Measurements from ENCODE around the gene VILL. TPM values are rescaled to one million over a fixed set of nuclear protein-coding genes. Genes with fewer than 3 reads are reported as not detected.

The VILL gene
- total and polyA plus RNA-seq, 4 donors: 0.88 to 3.5 (median 1.6) TPM

GRCh38 chr3:37967260-37967881 lies 23.2 kb upstream of the VILL start:
- DNase-seq (ENCODE audit: low spot score): peak; percentile 69
- H3K36me3 ChIP-seq (ENCODE audit: control insufficient read depth in 4 of 4, insufficient read depth in 3 of 4, low read depth in 1 of 4, low read length in 3 of 4): peaks cover 0 to 6% (median 0%) of the 10 kb centered on the region in 4 donors
- no peak overlapping the region for H3K9ac ChIP-seq (ENCODE audit: low read depth in 1 of 2, low read length in 2 of 2)
- TF ChIP-seq FOXA1 (IDR thresholded peaks at IDR 0.05): no peak
- TF ChIP-seq JUND (IDR thresholded peaks at IDR 0.05): no peak
- peak in 1 of 2 donors; percentile 8 for TF ChIP-seq RXRA (IDR thresholded peaks at IDR 0.05)
- no peak for TF ChIP-seq MAX (IDR thresholded peaks at IDR 0.05)
- no peak for TF ChIP-seq REST (IDR thresholded peaks at IDR 0.05)
- peak; percentile 28 for TF ChIP-seq YY1 (IDR thresholded peaks at IDR 0.05)
- peak; percentile 84 for TF ChIP-seq CTCF (IDR thresholded peaks at IDR 0.05; ENCODE audit: low read depth, low read length, missing input control)
- no peak for TF ChIP-seq HNF4G (IDR thresholded peaks at IDR 0.05)
- TF ChIP-seq EGR1 (IDR thresholded peaks at IDR 0.05; ENCODE audit: low read depth in 2 of 2): no peak
- no peak for TF ChIP-seq FOXA2 (IDR thresholded peaks at IDR 0.05)
- peak; percentile 93 to 98 for TF ChIP-seq RAD21 (IDR thresholded peaks at IDR 0.05)
- TF ChIP-seq HNF4A (conservative IDR thresholded peaks at IDR 0.05): no peak
- TF ChIP-seq ZBTB33 (IDR thresholded peaks at IDR 0.05): no peak
- no peak for TF ChIP-seq TAF1 (conservative IDR thresholded peaks at IDR 0.05)
- TF ChIP-seq SP1 (IDR thresholded peaks at IDR 0.05): no peak
- no peak for TF ChIP-seq NR2F2 (IDR thresholded peaks at IDR 0.05)
- no peak for TF ChIP-seq GABPA (IDR thresholded peaks at IDR 0.05 in 1 of 2, conservative IDR thresholded peaks at IDR 0.05 in 1 of 2)
- no peak for TF ChIP-seq ATF3 (IDR thresholded peaks at IDR 0.05)
- no peaks in the 10 kb centered on the region for H3K9me3 ChIP-seq (ENCODE audit: control insufficient read depth in 4 of 4, low read length in 3 of 4)
- 50% methylated on average over 7 of the region's 7 CpGs for WGBS
- H3K27ac ChIP-seq (ENCODE audit: low read depth in 1 of 2, low read length in 2 of 2): no peak overlapping the region
- H3K4me3 ChIP-seq (ENCODE audit: low read depth in 1 of 3, low read length in 3 of 3): no peak overlapping the region
- no peaks in the 10 kb centered on the region for H3K27me3 ChIP-seq (ENCODE audit: control insufficient read depth in 4 of 4, insufficient read depth in 4 of 4, low read length in 3 of 4)
- H3K4me1 ChIP-seq (ENCODE audit: control insufficient read depth in 4 of 4, insufficient read depth in 4 of 4, low read length in 3 of 4): peaks cover 6 to 44% (median 34%) of the 10 kb centered on the region in 4 donors

Data from liver (tissue), 9 donors.